Measurements from ENCODE around the gene OTULIN.

Gene OTULIN

GRCh38 chr5:14699807-14700400 lies 35.4 kb downstream of the OTULIN start:
- no peak for TF ChIP-seq CTCF (IDR thresholded peaks at IDR 0.05; ENCODE audit: unreplicated experiment in 3 of 3)
- Mint-ChIP-seq H3K4me1 (no peaks in the 10 kb centered on the region), H3K9me3 (no peaks in the 10 kb centered on the region), H3K36me3 (ENCODE audit: low read depth) (peaks cover 62% of the 10 kb centered on the region), H3K4me3 (no peak overlapping the region), H3K27me3 (ENCODE audit: low read depth) (no peaks in the 10 kb centered on the region), H3K27ac (no peak overlapping the region)

GRCh38 chr5:14700478-14701436 lies 36.2 kb downstream of the OTULIN start:
- no peaks in the 10 kb centered on the region for H3K27me3 Mint-ChIP-seq (ENCODE audit: low read depth)
- TF ChIP-seq CTCF (IDR thresholded peaks at IDR 0.05; ENCODE audit: unreplicated experiment in 3 of 3) = no peak
- no peak overlapping the region for H3K27ac Mint-ChIP-seq
- no peaks in the 10 kb centered on the region for H3K4me1 Mint-ChIP-seq
- peaks cover 64% of the 10 kb centered on the region for H3K36me3 Mint-ChIP-seq (ENCODE audit: low read depth)
- H3K4me3 Mint-ChIP-seq = no peak overlapping the region
- no peaks in the 10 kb centered on the region for H3K9me3 Mint-ChIP-seq

GRCh38 chr5:14701556-14701955 lies 37.0 kb downstream of the OTULIN start:
- H3K27me3 Mint-ChIP-seq (ENCODE audit: low read depth) = no peaks in the 10 kb centered on the region
- H3K9me3 Mint-ChIP-seq = no peaks in the 10 kb centered on the region
- peaks cover 67% of the 10 kb centered on the region for H3K36me3 Mint-ChIP-seq (ENCODE audit: low read depth)
- peaks cover 2% of the 10 kb centered on the region for H3K4me1 Mint-ChIP-seq
- no peak overlapping the region for H3K27ac Mint-ChIP-seq
- no peak overlapping the region for H3K4me3 Mint-ChIP-seq
- no peak for TF ChIP-seq CTCF (IDR thresholded peaks at IDR 0.05; ENCODE audit: unreplicated experiment in 3 of 3)

DNA sequence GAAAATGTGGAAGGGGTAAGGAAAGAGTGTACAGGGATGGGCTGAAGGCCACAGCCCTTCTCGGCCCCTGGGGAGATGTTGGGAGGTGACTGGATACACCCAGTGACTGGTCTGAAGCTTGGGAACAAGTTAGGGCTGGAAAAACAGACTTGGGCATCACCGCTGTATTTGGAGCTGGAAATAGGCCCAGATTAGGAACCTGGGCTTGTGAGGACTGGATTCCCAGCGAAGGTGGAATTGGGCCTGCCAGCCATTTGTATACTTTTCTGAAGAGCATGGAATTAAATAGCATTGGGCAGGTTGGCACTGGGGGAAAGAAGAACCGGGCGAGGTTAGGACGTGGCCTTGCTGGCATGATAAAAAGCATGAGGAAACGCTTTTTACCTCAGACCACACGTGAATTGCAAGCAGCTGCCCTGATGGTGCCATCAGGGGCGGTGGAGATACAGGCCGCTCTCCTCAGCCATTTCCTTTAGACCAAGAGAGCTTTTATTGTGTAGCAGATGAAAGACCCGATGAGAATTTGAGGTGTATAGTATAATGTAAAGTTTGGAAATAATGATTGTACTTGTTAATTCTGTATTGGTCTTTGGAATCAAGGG lies 37.8 kb downstream of the OTULIN start:
- Mint-ChIP-seq H3K27me3 (ENCODE audit: low read depth) (no peaks in the 10 kb centered on the region), H3K36me3 (ENCODE audit: low read depth) (peaks cover 68% of the 10 kb centered on the region), H3K27ac (no peak overlapping the region), H3K4me1 (peaks cover 5% of the 10 kb centered on the region), H3K4me3 (no peak overlapping the region), H3K9me3 (no peaks in the 10 kb centered on the region)
- no peak for TF ChIP-seq CTCF (IDR thresholded peaks at IDR 0.05; ENCODE audit: unreplicated experiment in 3 of 3)

DNA sequence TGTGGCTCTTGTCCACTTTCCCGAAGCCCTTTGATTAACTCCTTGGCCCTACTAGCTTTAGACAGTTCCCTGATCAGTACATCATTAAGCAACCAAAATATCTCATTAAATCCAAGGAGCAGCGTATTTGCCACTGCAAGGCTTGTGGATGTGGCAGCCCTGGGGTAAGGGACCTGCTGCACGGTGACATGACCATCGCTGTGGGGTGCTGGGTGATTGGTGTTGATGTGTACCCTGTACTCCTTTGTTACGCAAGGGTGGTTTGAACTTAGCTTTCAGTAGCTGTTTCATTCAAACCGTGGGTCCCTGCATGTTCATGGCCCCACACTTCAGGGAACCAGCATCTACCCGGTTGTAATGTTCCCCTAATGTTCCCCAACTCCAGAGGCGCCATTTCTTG lies 41.0 kb downstream of the OTULIN start:
- Mint-ChIP-seq H3K27ac (no peak overlapping the region), H3K4me3 (no peak overlapping the region), H3K27me3 (ENCODE audit: low read depth) (no peaks in the 10 kb centered on the region), H3K4me1 (peaks cover 5% of the 10 kb centered on the region), H3K36me3 (ENCODE audit: low read depth) (peaks cover 68% of the 10 kb centered on the region), H3K9me3 (no peaks in the 10 kb centered on the region)
- no peak for TF ChIP-seq CTCF (IDR thresholded peaks at IDR 0.05; ENCODE audit: unreplicated experiment in 3 of 3)

Measured in nephron (organoid).